Body of pancreas (tissue), 4 donors: Measurements from ENCODE around the gene UMPS.

Experiments used
- CTCF ChIP-seq, 7 experiments: fragments of 450-650 bp in 4 of 7; fragments of 200-600 bp in 3 of 7; sonication (generic) in 3 of 7; IDR thresholded peaks; one replicate each; pipeline ENCODE4 v1.5.1; 2016 to 2019; ENCODE audit warnings: antibody characterized with exemption in 7 of 7
- POLR2A ChIP-seq, 3 donors: fragments of 450-650 bp; IDR thresholded peaks; one replicate each; pipeline ENCODE4 v1.6.1; 2016; ENCODE audit warnings: antibody characterized with exemption in 3 of 3, mild to moderate bottlenecking in 2 of 3

- no peak for TF ChIP-seq CTCF (IDR thresholded peaks at IDR 0.05)
- no peak for TF ChIP-seq POLR2A (IDR thresholded peaks at IDR 0.05)
These were observed 21.8 kb downstream of the UMPS start for GRCh38 chr3:124752051-124752450.
